AG08396 (cell line): ENCODE measurements around the gene BTBD9.

Experiments used
- DNase-seq: peaks from one replicate; pipeline ENCODE4 v3.0.0; 2012; ENCODE audit warnings: low spot score, mixed read lengths

Gene BTBD9

DNA sequence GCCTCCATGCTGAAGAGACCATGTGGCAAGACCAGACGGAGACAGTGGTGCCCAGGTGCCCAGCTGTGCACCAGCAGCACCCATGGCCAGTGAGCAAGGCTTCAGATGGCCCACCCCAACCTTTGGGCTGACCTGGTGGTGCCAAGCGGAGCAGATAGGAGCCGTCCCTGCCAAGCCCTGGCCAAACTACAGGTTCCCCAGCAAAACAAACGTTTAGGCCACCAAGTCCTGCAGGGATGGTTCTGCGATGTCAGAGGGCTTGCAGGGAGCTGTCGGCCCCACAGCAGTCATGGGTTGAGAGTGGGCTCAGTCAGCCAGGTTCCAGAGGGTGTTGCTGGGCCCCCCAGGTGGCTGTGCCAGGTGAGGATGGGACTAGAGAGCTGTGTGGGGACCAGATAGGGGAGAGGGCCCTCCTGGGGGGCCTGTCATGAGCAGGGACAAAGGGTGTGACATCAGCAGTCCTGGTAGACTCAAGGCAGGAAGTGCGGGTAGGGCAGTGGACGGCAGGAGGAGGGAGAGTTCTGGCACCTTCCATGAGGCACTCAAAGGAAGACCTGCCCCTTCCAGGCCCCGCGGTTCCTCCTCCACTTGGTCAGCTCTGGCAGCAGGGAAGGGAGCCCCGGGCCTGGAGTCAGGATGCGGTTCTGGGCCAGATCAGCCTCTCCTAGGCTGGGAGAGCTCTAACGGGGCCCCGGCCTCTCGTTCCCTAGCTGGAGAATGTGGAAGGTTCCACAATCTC is 477.8 kb downstream of the BTBD9 start:
- DNase-seq = no peak

DNA sequence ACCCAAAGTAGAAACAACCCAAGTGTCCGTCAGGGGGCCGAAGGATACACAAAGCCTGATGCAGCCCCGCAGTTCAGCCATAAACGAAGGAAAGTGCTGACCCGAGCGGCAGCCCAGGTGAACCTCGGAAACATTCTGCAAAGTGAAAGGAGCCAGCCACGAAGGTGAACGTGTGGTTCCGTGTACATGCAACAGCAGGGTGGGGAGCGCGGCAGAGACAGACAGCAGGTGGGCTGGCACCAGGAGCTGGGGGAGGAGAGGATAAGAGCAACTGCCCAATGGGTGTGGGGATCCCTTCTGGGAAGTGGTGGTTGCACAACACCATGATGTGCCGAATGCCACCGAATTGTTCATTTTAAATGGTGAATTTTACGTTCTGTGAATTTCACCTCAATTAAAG is 478.4 kb downstream of the BTBD9 start:
- no peak for DNase-seq

DNA sequence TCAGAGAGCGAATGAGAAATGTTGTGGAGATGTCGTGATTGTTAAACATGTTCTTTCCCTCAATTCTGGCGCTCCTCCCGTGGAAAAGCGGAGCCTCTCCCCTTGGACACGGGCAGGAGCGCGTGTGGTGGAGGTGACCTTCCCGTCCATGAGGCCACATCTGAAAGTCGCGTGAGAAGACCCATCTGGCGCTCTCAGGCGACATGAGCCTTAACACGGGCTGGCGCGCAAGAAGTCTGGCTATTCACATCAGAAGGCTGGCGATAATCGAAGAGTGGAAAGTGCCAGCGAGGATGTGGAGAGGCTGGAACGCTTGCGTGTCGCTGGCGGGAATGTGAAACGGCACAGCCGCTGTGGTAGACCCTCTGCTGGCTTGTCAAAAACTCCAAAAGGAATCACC is 478.9 kb downstream of the BTBD9 start:
- DNase-seq = no peak

DNA sequence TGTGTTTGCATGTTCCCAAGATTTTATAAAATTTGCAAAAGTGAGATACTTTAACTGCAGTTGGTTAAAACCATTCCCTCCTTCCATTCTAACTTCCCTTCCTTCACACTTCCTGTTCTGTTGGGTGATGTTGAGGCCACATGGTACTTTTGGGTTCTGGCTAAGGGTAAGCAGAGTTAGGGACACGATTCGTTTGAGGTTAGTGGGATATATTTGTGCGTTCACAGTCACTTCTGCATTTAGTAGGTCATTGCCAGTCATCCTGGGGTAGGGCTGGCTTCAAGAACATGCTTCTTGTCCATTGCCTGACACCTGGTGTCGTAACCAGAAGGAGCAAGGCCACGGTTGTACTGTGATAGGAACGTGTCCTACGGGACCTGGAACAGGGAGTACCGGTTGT is 480.1 kb downstream of the BTBD9 start:
- no peak for DNase-seq

DNA sequence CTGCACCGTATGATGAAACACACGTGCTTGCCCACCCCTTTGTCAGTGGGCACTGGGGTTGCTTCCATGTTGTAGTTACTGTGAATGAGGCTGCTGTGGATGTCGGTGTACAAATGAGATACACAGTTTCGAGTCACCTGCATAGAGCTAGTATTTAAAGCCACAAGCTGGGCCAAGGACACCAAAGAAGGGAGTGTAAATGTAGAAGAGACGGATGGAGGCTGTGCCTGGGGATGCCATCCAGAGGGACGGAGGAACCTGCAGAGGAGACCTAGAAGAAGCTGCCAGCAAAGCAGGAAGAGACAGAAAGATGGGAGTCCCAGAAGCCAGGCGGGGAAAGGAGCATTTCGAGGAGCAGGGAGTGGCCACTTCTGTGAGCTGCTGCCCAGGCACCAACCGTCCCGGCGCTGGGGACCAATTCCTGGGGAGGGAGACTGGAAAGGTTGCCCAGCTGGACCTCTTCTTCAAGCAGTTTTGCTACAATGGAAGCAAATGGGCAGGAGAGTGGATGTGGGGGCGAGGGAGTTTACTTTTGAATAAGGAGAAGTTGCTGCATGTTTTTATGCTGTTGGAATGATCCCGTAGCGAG is 480.9 kb downstream of the BTBD9 start:
- DNase-seq = no peak

DNA sequence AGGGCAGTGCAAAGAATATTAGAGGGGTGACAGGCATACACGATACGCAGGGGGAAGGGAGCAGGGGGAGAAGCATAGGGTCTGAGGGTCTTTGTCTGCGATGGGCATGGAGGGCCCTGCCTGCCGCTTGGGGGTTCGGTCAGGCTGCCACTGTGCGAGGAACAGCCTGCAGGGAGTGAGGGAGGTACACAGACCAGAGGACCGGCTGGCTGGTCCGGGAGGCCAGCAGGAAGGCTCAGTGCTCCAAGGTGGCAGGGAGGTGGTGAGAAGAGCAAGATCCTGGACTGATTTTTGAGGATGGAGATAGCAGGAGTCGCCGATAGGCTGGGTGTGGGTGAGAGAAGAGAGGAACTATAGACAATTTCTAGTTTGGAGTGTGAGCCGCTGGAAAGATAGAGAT is 481.8 kb downstream of the BTBD9 start:
- no peak for DNase-seq

- no peak for DNase-seq
Observed at GRCh38 chr6:38156818-38157565, 482.7 kb downstream of the BTBD9 start.

- no peak for DNase-seq
Observed at GRCh38 chr6:38155621-38156204, 484.0 kb downstream of the BTBD9 start.

DNA sequence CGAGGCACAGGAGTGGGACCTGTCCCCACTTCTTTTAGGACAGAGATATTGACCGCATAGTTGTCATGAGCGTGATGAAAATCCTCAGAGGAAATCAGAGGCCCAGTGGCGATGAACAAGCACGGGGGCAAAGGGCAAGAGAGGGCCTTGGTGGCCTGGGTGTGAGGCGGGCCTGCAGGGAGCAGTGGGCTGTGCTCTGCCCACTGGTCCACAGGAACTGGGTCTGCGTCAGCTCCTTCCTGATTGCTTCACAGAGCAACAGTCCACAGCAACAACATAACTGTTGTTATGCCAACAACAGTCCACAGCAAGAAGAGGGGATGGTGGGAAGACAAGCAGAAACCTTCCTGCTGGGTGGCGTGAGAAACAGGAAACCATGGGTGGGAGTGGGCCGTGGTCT is 484.6 kb downstream of the BTBD9 start:
- DNase-seq = no peak

GRCh38 chr6:38154731-38155130 is 485.0 kb downstream of the BTBD9 start:
- DNase-seq = no peak

DNA sequence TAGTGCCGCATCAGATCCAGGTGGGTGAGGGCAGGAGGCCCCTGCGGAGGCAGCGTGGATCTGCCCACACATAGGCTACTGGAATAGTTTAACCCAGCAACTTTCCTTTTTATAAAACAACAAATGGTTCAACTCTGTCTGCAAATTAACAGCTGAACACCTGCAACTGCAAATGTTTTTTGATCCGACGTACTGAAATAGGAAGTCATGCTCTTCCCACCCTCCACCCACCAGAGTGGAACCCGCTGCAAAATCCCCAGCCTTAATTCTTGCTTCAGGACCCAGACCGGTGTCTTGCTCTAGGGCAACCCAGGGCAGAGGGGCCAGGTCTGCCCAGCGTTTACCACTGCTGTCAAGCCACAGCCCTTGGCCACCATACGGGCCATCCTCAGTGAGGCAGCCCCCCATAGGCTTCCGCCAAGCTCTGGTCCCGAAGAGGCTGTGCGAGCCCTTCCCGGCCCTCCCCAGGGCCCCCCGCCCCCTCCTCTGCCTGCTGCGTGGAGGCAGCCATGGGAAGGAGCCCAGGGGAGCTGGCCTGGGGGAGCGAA is 485.9 kb downstream of the BTBD9 start:
- DNase-seq = no peak

DNA sequence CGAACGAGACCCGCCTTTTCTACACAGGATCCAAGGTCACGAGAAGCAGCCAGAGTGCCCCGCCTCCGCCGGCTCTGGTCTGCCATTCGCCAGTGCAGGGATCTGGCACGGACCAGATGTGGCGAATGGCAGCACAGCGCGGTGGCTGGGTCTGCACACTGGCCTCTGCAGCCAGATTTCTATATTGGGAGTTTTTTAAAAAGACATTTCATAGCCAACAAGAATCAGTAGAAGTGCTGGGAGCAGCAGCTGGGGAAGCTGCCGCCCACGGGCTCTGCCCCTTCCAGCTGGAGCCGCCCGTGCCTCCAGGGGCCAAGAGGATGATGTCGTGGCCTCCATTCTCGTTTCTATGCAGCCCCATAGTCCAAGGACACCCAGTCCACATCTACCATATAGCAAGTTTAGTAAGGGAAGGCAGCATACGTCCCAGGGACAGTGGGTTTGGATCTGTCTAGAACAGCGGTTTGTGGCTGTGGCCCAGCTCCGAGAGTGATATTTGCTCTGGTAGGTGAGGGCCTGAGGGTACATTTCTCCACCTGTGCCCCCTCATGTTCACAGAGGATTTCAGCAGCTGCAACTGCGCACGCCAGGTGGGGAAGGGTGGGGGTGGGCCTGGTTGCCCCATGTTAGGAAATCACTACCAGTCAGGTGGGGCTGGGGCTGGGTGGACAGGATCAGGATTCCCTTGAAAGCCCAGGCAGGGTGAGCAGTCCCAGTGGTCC is 486.5 kb downstream of the BTBD9 start:
- no peak for DNase-seq

- DNase-seq = no peak
Observed at GRCh38 chr6:38152620-38153019, 487.1 kb downstream of the BTBD9 start.

- no peak for DNase-seq
Observed at GRCh38 chr6:38151580-38152500, 487.9 kb downstream of the BTBD9 start.

DNA sequence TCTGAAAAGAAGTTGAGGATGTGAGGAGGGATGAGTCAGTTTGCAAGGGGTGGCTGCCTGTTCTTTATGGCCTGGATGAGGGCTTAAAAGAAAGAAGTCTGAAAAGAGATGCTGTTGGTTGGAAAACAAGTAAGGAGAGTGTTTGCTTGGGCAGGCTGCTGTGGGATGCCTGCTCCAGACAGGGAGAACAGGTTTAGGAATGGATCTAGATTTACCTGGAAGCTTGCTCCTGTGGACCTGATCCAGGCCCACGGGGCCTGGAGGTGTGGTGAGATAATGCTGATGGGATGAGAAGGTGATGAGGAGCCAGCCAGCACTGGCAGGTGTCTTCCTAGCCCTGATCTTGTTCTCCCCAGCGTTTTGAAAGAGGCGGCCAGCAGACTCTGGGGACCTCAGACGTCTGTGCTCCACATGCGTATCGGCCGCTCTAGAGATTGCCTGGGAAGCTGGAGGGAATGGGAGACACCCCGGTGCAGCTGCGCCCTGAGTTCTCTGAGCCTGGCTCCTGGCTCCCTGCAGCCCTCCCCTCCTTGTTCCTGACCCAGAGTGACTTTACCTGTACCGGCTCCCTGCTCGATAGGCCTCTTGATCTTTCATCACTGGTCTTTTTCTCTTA is 488.9 kb downstream of the BTBD9 start:
- DNase-seq = no peak

DNA sequence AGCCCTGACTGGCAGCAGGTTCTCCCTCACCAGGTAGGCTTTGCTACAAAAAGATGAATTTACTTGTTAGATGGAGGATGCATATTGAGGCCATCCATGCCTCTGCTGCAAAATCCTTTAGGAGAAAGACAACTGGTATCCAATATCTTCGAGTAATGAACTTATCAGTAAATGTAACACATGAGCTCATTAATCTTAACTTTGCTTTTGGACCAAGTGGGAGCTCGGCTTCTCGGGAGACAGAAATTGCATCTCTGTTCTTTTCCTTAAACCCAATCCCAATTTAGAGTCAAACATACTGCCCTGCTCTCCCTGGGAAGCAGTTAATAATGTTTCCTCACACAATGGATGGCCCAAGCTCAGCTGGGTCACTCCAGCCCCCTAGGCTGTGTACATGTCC is 489.7 kb downstream of the BTBD9 start:
- DNase-seq = no peak

DNA sequence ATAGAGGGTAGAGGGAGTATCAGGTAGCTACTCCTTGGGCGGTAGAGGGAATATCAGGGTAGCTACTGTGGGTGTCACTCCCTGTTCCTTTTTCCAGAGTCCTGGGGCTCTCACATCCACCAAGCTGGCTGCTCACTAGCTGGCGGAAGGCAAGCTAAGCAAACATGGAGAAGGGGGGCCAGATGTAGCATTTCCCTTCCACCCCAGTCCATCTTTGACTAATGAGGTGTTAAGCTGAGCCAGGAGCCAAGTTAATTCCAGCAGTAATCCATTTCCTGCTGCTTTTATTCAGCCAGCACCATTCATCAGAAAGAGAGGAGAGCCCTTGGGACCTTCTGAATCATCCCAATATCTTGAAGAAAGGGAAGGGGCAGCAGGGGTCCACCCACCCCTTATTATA is 490.2 kb downstream of the BTBD9 start:
- no peak for DNase-seq

DNA sequence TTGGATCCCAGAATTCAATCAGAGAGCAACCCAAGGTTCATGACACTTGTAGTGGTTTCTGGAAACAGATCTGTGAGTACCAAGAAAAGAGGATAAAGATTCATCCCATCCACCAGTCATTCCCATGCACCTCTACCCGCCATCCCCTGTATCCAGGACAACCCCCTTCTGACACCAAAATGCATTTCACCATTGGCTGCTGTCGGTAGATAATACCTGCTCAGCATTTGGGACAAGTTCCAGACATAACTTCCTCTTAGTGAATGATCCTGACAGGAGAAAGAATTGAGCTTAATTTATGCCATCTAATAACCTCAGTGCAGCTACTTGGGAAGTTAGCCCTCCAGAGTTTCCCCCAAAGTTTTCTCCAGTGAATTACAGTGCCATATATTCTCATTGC is 491.1 kb downstream of the BTBD9 start:
- DNase-seq = no peak

- no peak for DNase-seq
Observed at GRCh38 chr6:38146734-38147027, 493.0 kb downstream of the BTBD9 start.

DNA sequence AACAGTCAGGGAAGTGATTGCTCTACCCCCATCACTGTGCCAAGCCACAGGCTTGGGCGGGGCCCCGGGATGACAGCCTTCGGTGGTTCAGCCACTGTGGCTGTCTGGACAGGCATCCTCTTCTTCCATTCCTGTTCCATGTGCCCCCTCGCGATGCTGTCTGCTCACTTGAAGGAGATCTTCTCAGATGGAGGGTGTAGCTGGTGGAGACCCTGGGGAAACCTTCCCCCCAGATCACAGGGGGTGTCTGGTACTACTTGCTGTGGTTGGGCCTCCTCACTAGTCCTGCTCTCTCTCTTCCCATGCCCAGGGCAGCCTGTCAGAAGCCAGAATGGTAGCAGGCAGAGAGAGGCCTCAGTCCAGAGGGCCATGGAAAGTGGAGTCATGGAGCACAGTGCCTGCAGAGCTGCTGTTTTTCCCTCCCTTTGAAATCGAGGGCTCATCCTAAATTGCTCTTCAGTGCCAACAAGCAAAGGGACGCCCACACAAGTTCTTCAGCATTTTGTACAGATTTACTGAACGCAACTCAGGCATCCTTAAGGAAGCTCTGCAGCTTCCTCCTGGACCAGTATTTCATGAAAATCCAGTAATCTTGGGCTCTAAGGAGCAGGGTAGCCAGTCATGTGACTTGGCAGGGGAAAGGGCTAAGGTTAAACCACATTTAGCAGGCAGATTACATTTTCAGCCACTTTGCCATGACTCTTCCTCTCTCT is 493.6 kb downstream of the BTBD9 start:
- DNase-seq = no peak
